Colonic mucosa (tissue), 4 donors: ENCODE results near the gene GRIA4. TPM values are rescaled to one million over a fixed set of nuclear protein-coding genes. Genes with fewer than 3 reads are reported as not detected.

ENCODE experiments used
- DNase-seq: peaks from one replicate; pipeline ENCODE4 v3.0.0-alpha.2; 2020
- H3K27ac ChIP-seq: fragments of 200-600 bp; one replicate; pipeline ENCODE4 v1.8.0; 2021
- H3K27me3 ChIP-seq: fragments of 200-600 bp; one replicate; pipeline ENCODE4 v1.8.0; 2021
- H3K36me3 ChIP-seq: fragments of 200-600 bp; one replicate; pipeline ENCODE4 v1.8.0; 2021
- H3K4me1 ChIP-seq: fragments of 200-600 bp; one replicate; pipeline ENCODE4 v1.8.0; 2021; ENCODE audit warnings: mild to moderate bottlenecking
- H3K4me3 ChIP-seq: fragments of 200-600 bp; one replicate; pipeline ENCODE4 v1.8.0; 2021
- H3K9ac ChIP-seq, 2 donors: one replicate each; pipeline ENCODE4 v1.7.0; 2013; ENCODE audit warnings: control low read depth in 2 of 2, low read depth in 2 of 2, low read length in 2 of 2
- H3K9me3 ChIP-seq: fragments of 200-600 bp; one replicate; pipeline ENCODE4 v1.8.0; 2021
- CTCF ChIP-seq: fragments of 200-600 bp; IDR thresholded peaks from one replicate; pipeline ENCODE4 v1.8.0; 2022; ENCODE audit warnings: antibody characterized with exemption, mild to moderate bottlenecking
- intact Hi-C: fragments of 100-400 bp; cut with DNase I; formaldehyde crosslinking; loops from one replicate; pipeline ENCODE4 v1.14.1; 2022
- total RNA-seq, 2 donors: library from RNA; stranded (reverse); fragmentation: NEBNext Ultra II Directional in 1 of 2; extraction: Animal tissue kit (Norgen Biotek cat#: 25700) in 1 of 2; gene quantifications; one replicate each; pipeline ENCODE4 v1.2.1, GENCODE V29; 2021
- donor health status: healthy.
- donor health status: DM: no; HTN: no; CAD: no.
- donor health status: DM: no; HTN: no; CAD: no.

Gene GRIA4
- total RNA-seq, 2 donors from 2014 or later = 0.67 to 0.69 TPM

DNA sequence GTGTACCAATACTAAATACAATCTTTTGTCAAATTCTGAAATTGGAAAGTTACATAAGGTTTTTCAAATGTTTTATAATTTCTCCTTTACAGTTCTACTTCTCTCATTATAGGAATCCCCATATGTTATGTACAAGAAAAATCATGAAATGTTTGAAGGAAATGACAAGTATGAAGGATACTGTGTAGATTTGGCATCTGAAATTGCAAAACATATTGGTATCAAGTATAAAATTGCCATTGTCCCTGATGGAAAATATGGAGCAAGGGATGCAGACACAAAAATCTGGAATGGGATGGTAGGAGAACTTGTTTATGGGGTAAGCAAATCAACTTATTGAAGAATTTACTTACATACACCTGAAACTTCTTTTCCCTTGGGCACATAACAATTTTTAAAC is 308.7 kb downstream of the GRIA4 start:
- H3K36me3 ChIP-seq = no peaks in the 10 kb centered on the region
- no peak for TF ChIP-seq CTCF
- intact Hi-C loops = no loop called here
- no peak overlapping the region for H3K4me3 ChIP-seq
- no peak overlapping the region for H3K9ac ChIP-seq
- H3K27ac ChIP-seq = no peak overlapping the region
- no peak for DNase-seq
- H3K4me1 ChIP-seq = no peaks in the 10 kb centered on the region
- no peaks in the 10 kb centered on the region for H3K9me3 ChIP-seq
- no peaks in the 10 kb centered on the region for H3K27me3 ChIP-seq

GRCh38 chr11:105923252-105923651 is 313.4 kb downstream of the GRIA4 start:
- no peaks in the 10 kb centered on the region for H3K27me3 ChIP-seq
- no peak overlapping the region for H3K9ac ChIP-seq
- no peaks in the 10 kb centered on the region for H3K9me3 ChIP-seq
- H3K4me1 ChIP-seq = no peaks in the 10 kb centered on the region
- intact Hi-C loops = no loop called here
- H3K4me3 ChIP-seq = no peak overlapping the region
- no peak for DNase-seq
- TF ChIP-seq CTCF = no peak
- no peaks in the 10 kb centered on the region for H3K36me3 ChIP-seq
- no peak overlapping the region for H3K27ac ChIP-seq

DNA sequence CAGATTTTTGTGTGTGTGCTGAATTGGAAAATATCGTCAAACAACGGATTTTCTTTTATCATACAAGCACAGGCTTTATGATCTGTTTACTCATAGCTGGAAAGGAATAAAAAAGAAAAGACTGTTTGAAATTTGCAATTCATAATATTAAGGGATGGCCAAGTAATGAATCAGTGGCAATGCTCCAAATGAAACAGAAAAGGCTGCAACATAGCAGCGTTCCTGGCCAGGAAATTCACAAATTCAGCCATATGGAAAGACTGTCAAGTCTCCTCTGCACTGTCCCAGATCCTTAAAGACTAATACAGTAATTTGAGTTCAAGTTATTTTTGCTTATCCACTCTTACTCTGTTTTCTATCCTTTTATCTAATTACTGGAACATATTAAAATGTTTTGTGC is 313.9 kb downstream of the GRIA4 start:
- intact Hi-C loops = no loop called here
- H3K9me3 ChIP-seq = no peaks in the 10 kb centered on the region
- H3K9ac ChIP-seq = no peak overlapping the region
- H3K4me1 ChIP-seq = no peaks in the 10 kb centered on the region
- H3K27me3 ChIP-seq = no peaks in the 10 kb centered on the region
- no peak for TF ChIP-seq CTCF
- no peaks in the 10 kb centered on the region for H3K36me3 ChIP-seq
- no peak for DNase-seq
- no peak overlapping the region for H3K4me3 ChIP-seq
- H3K27ac ChIP-seq = no peak overlapping the region

DNA sequence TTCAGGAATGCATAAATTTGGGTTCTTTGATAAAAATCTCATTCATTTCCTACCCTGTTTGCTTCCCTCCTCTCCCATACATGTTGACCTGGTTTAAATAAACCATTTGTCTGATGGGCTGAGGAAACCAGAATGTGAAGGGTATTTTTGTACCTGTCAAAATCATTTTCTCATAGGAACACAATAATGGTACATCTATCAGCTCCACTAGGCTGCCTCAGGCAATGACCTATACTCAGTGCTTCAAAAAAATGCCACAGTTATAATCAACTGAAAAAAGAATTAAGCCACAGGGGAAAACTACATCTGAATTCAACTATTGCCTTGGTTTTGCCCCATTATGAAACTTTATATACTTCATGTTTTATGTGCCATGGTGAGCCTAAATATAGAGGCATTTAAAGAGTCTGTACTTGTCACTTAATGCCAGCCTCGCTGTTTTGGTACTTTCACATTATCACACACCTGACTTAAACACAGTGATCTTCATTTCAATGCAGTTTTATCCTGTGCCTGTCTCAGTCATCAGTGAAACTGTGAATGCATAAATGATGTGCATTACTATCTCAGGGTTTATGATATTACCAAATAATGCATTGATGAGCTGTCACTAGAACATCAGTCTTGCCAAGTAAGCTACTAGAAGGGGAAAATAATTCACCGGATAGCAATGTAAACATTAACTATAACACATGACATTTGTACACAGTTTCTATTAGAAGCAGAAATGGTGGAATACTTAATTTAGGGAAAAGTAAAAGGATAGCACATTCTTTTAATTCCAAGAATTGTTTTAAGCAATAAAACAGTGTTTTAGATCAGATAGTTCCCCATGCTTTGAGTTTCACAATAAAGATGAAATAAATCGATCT is 319.4 kb downstream of the GRIA4 start:
- no peak overlapping the region for H3K4me3 ChIP-seq
- H3K27me3 ChIP-seq = no peaks in the 10 kb centered on the region
- no peak for DNase-seq
- intact Hi-C loops = no loop called here
- TF ChIP-seq CTCF = no peak
- no peaks in the 10 kb centered on the region for H3K36me3 ChIP-seq
- no peak overlapping the region for H3K27ac ChIP-seq
- no peaks in the 10 kb centered on the region for H3K4me1 ChIP-seq
- H3K9me3 ChIP-seq = no peaks in the 10 kb centered on the region
- no peak overlapping the region for H3K9ac ChIP-seq

- intact Hi-C loops = no loop called here
- DNase-seq = no peak
Measured at GRCh38 chr11:105933695-105934094, 323.8 kb downstream of the GRIA4 start.

More at GRCh38 chr11:105933695-105934094, 323.8 kb downstream of the GRIA4 start:
- Histone ChIP-seq H3K9me3 (no peaks in the 10 kb centered on the region), H3K27me3 (no peaks in the 10 kb centered on the region), H3K9ac (no peak overlapping the region), H3K27ac (no peak overlapping the region), H3K4me3 (no peak overlapping the region), H3K4me1 (no peaks in the 10 kb centered on the region), H3K36me3 (no peaks in the 10 kb centered on the region)
- TF ChIP-seq CTCF = no peak
